Motor neuron (in vitro differentiated cells): ENCODE data around the gene MORC2. TPM values are rescaled to one million over a fixed set of nuclear protein-coding genes. Genes with fewer than 3 reads are reported as not detected.
A peak's percentile ranks its signal among the peaks of the same experiment; 100 is the strongest.

Source experiments
- ATAC-seq, 8 experiments: fragments of 200-7000 bp; cut with Tn5 transposase; replicated peaks in 6 of 8; 2 replicates each; pipeline ENCODE4 v1.8.0; 2021; ENCODE audit warnings: mild to moderate bottlenecking in 8 of 8, moderate library complexity in 8 of 8
- H3K27ac ChIP-seq, 2 donors: fragments of 250-450 bp; sonication (Bioruptor Pico); 2 replicates each; pipeline ENCODE4 v1.9.0; 2021; ENCODE audit warnings: antibody characterized with exemption in 2 of 2, mild to moderate bottlenecking in 2 of 2, moderate library complexity in 1 of 2
- H3K4me1 ChIP-seq, 2 donors: fragments of 250-450 bp; sonication (Bioruptor Pico); replicated peaks in 1 of 2; 2 replicates each; pipeline ENCODE4 v1.6.1; 2021; ENCODE audit warnings: antibody characterized with exemption in 2 of 2, mild to moderate bottlenecking in 2 of 2, moderate library complexity in 1 of 2
- H3K4me3 ChIP-seq, 5 donors: fragments of 250-450 bp; sonication (Bioruptor Pico); 2 replicates each; pipeline ENCODE4 v1.9.0; 2021; ENCODE audit warnings: antibody characterized with exemption in 5 of 5, mild to moderate bottlenecking in 5 of 5, moderate library complexity in 4 of 5
- WGBS, 10 experiments: fragments of 450-650 bp; shearing (Covaris generic); methylation state at CpG; one replicate each; pipeline ENCODE4 v1.0.0; 2022; 5-methylcytosine and 5-hydroxymethylcytosine counted together
- in situ Hi-C, 9 experiments: fragments of 400-800 bp; cut with MboI; loops; one replicate each; pipeline ENCODE4 v1.15.0; 2021; ENCODE audit warnings: low sequenced_read_pairs in 9 of 9, low pct_unique_long_range_greater_than_20kb in 2 of 9; ENCODE audit not compliant: unreplicated experiment in 9 of 9
- total RNA-seq, 8 experiments: library from RNA; unstranded; fragments of 300-600 nt; gene quantifications; 2 replicates each; pipeline versions ENCODE4 v1.2.3 to v1.2.4, GENCODE V29; 2022

Gene MORC2
- total RNA-seq, 8 experiments from 2014 or later: 17.5 to 38.5 (median 28.3) TPM

- WGBS, 10 experiments: 31 to 100% (median 69%) methylated on average over 1 to 4 of the region's 5 CpGs; no CpG with 5 or more reads in 1 of the 10 experiments
- H3K4me3 ChIP-seq: no peak overlapping the region
- peaks cover 9 to 20% of the 10 kb centered on the region in 2 donors for H3K4me1 ChIP-seq
- in situ Hi-C loops: loop anchor here in 1 of 9 experiments (10.0 kb wide), 1 partner anchor 138 kb away; the partner anchor contains the start of gene SMTN
- peak in 7 of 8 experiments; percentile 73 to 95 (median 93) for ATAC-seq
- peak overlapping the region in 1 of 2 donors; percentile 18 for H3K27ac ChIP-seq
These were observed 21.3 kb downstream of the MORC2 start for GRCh38 chr22:30947173-30947815.

- Histone ChIP-seq H3K4me3 (no peak overlapping the region), H3K27ac (no peak overlapping the region), H3K4me1 (peaks cover 9 to 20% of the 10 kb centered on the region in 2 donors)
- in situ Hi-C loops: loop anchor here in 1 of 9 experiments (10.0 kb wide), 1 partner anchor 138 kb away; the partner anchor contains the start of gene SMTN
- WGBS, 10 experiments: 80 to 100% (median 97%) methylated on average over 1 to 7 of the region's 7 CpGs; no CpG with 5 or more reads in 2 of the 10 experiments
- no peak for ATAC-seq
These were observed 22.2 kb downstream of the MORC2 start for GRCh38 chr22:30946354-30946753.

GRCh38 chr22:30945653-30946052 lies 22.9 kb downstream of the MORC2 start:
- H3K4me1 ChIP-seq: peaks cover 9 to 20% of the 10 kb centered on the region in 2 donors
- H3K27ac ChIP-seq: no peak overlapping the region
- no peak overlapping the region for H3K4me3 ChIP-seq
- in situ Hi-C loops: loop anchor here in 1 of 9 experiments (10.0 kb wide), 1 partner anchor 139 kb away; the partner anchor contains the start of gene SMTN
- 60 to 100% (median 92%) methylated on average over 1 to 2 of the region's 2 CpGs; no CpG with 5 or more reads in 4 of the 10 experiments for WGBS, 10 experiments
- ATAC-seq: no peak

GRCh38 chr22:30944986-30945385 lies 23.6 kb downstream of the MORC2 start:
- 67 to 100% (median 100%) methylated on average over 1 to 4 of the region's 4 CpGs; no CpG with 5 or more reads in 1 of the 10 experiments for WGBS, 10 experiments
- H3K27ac ChIP-seq: no peak overlapping the region
- H3K4me1 ChIP-seq: peaks cover 9 to 20% of the 10 kb centered on the region in 2 donors
- H3K4me3 ChIP-seq: no peak overlapping the region
- in situ Hi-C loops: loop anchor here in 1 of 9 experiments (10.0 kb wide), 1 partner anchor 140 kb away; the partner anchor contains the start of gene SMTN
- no peak for ATAC-seq

GRCh38 chr22:30943368-30943767 lies 25.2 kb downstream of the MORC2 start:
- in situ Hi-C loops: loop anchor here in 1 of 9 experiments (10.0 kb wide), 1 partner anchor 141 kb away; the partner anchor contains the start of gene SMTN
- WGBS, 10 experiments: 80 to 100% (median 97%) methylated on average over 1 to 3 of the region's 3 CpGs; no CpG with 5 or more reads in 2 of the 10 experiments
- no peak for ATAC-seq
- Histone ChIP-seq H3K27ac (no peak overlapping the region), H3K4me3 (no peak overlapping the region), H3K4me1 (peaks cover 9 to 18% of the 10 kb centered on the region in 2 donors)

DNA sequence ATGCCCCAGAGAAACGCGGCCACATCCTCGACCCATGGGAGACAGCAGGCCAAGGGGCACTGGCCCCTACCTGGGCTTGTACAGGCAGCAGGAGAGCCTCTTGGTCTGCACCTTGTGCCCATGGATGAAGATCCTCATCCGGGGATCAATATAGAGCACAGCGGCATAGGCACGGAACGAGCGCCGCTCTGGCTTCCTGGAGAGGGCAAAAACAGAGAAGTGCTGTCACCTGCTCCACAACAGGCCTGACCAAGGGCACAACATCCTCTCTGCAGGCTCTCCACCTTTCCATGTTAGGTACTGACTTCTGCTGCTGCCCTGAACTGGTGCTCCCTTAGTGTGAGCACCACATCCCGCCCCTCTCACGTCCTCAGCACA lies 27.2 kb downstream of the MORC2 start:
- ATAC-seq: no peak
- Histone ChIP-seq H3K4me1 (no peaks in the 10 kb centered on the region), H3K27ac (no peak overlapping the region), H3K4me3 (no peak overlapping the region)
- WGBS, 10 experiments: 82 to 100% (median 97%) methylated on average over 1 to 7 of the region's 11 CpGs; no CpG with 5 or more reads in 6 of the 10 experiments
- in situ Hi-C loops: loop anchor here in 1 of 9 experiments (10.0 kb wide), 1 partner anchor 143 kb away; the partner anchor contains the start of gene SMTN

DNA sequence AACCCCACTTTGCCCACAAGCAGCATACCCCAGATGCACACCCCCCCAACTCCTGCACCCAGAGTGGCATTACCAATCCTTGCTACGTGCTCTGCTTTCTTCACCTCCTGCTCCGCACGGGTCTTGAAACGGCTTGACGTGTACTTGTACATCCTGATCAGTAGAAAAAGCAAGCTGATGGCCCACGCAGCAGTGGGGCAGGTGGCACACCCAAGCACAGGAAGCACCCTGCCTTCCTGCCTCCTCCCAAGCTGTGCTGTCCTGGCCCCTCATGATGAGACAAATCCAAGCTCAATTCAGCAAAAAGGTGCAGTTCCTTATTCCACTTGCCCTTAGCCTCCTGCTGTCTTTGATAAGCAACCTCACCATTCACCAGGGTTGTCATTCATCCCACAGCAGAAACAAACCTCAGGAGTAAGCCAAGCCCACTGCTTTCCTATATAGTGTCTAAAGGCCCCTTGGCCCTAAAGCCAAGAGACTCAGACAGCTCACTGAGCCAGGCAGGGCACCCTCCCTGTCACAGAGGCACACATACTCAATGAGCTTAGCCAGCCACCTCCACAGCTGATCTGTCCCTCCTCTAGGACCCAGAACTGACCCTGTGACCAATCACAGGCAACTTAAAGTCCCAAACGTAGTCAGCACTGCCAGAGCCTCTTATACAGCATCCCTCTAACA lies 27.8 kb downstream of the MORC2 start:
- in situ Hi-C loops: loop anchor here in 1 of 9 experiments (10.0 kb wide), 1 partner anchor 144 kb away; the partner anchor contains the start of gene SMTN
- H3K4me1 ChIP-seq: no peaks in the 10 kb centered on the region
- H3K27ac ChIP-seq: no peak overlapping the region
- no peak for ATAC-seq
- WGBS, 10 experiments: 59 to 100% (median 88%) methylated on average over 1 to 5 of the region's 7 CpGs; no CpG with 5 or more reads in 5 of the 10 experiments
- no peak overlapping the region for H3K4me3 ChIP-seq

DNA sequence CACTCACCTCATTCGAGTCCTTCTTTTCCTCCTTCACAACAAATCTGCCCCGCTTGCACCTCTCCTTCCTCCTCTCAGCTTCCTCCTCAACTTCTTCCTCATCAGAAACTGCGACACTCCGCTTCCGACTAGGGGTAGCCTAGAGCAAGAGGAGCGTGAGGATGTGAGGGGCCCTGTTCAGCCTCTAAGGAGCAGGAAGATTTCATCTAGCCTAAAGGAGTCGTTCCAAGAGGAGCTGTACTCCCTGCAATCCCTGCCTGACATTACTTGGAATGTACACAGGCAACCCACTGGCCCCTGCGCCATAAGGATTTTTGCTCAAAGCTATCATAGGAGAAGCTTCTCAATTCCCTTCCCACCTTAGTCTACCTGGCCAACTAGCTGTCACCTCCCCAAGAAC lies 34.5 kb downstream of the MORC2 start:
- Histone ChIP-seq H3K4me3 (no peak overlapping the region), H3K27ac (no peak overlapping the region), H3K4me1 (no peaks in the 10 kb centered on the region)
- 83 to 100% (median 100%) methylated on average over 1 to 4 of the region's 8 CpGs; no CpG with 5 or more reads in 3 of the 10 experiments for WGBS, 10 experiments
- ATAC-seq: no peak
- in situ Hi-C loops: no loop called here

DNA sequence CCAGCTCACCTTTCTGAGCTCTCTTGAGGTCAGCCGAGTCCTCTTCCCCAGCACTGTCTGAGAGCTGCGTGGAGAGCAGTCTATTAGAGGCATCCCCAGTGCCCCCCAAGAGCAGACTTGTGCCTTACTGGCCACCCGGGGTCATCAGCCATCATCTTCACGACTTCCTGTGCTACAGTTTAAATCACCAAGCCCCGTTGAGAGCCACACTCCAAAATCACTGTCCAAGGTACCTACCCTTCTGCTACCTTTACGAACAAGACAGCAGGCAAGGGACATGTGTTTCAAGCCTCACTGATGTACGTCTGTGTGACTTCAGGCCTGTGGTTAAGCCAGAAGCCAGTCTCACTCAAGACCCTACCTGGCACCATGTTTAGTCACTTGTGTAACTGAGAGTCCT lies 35.1 kb downstream of the MORC2 start:
- no peak overlapping the region for H3K27ac ChIP-seq
- 40 to 100% (median 92%) methylated on average over 1 to 4 of the region's 7 CpGs; no CpG with 5 or more reads in 4 of the 10 experiments for WGBS, 10 experiments
- ATAC-seq: no peak
- H3K4me3 ChIP-seq: no peak overlapping the region
- in situ Hi-C loops: no loop called here
- no peaks in the 10 kb centered on the region for H3K4me1 ChIP-seq

- 89 to 100% (median 90%) methylated on average over 4 to 6 of the region's 16 CpGs; no CpG with 5 or more reads in 7 of the 10 experiments for WGBS, 10 experiments
- Histone ChIP-seq H3K4me1 (no peaks in the 10 kb centered on the region), H3K27ac (no peak overlapping the region), H3K4me3 (no peak overlapping the region)
- ATAC-seq: no peak
- in situ Hi-C loops: no loop called here
These were observed 35.9 kb downstream of the MORC2 start for GRCh38 chr22:30932661-30933060.

- no peak for ATAC-seq
These were observed 36.9 kb downstream of the MORC2 start for GRCh38 chr22:30931541-30932300.

GRCh38 chr22:30930228-30930627 lies 38.3 kb downstream of the MORC2 start:
- Histone ChIP-seq H3K4me1 (no peaks in the 10 kb centered on the region), H3K27ac (no peak overlapping the region), H3K4me3 (no peak overlapping the region)
- ATAC-seq: no peak
- in situ Hi-C loops: no loop called here
- 80 to 100% (median 100%) methylated on average over 1 to 3 of the region's 3 CpGs; no CpG with 5 or more reads in 5 of the 10 experiments for WGBS, 10 experiments

More at GRCh38 chr22:30931541-30932300, 36.9 kb downstream of the MORC2 start:
- Histone ChIP-seq H3K4me1 (no peaks in the 10 kb centered on the region), H3K27ac (no peak overlapping the region), H3K4me3 (no peak overlapping the region)
- in situ Hi-C loops: no loop called here
- WGBS, 10 experiments: 69 to 100% (median 90%) methylated on average over 3 to 4 of the region's 4 CpGs; no CpG with 5 or more reads in 6 of the 10 experiments
